H1 (cell line): Measurements from ENCODE around the gene GJA8. TPM values are rescaled to one million over a fixed set of nuclear protein-coding genes. Genes with fewer than 3 reads are reported as not detected.
A peak's percentile ranks its signal among the peaks of the same experiment; 100 is the strongest.

Source experiments
- CTCF ChIA-PET: fragments of 300-600 bp; sonication (Branson Sonifier 250); formaldehyde crosslinking; loops from one replicate; lab custom pipeline; 2021; ENCODE audit not compliant: partially characterized antibody; lab: Charles Lee
- POLR2A ChIA-PET: fragments of 300-600 bp; sonication (Branson Sonifier 250); formaldehyde crosslinking; loops from one replicate; lab custom pipeline; 2021; ENCODE audit warnings: inconsistent platforms; ENCODE audit not compliant: partially characterized antibody; lab: Charles Lee
- DNase-seq, 2 experiments: peaks; one replicate each; pipeline versions ENCODE4 v3.0.0 to v3.0.0-alpha.2; 2010 to 2022; ENCODE audit warnings: low spot score in 2 of 2, low read depth in 1 of 2, mixed read lengths in 1 of 2
- FAIRE-seq: peaks from 2 replicates; lab custom pipeline; 2011; peaks lifted over from hg19 to GRCh38; lab: Jason Lieb, UNC
- H2AFZ ChIP-seq: 2 replicates; pipeline ENCODE4 v1.8.1; 2012; ENCODE audit warnings: low read length, inconsistent platforms
- H2AK5ac ChIP-seq: 2 replicates; pipeline ENCODE4 v1.6.1; 2013; ENCODE audit warnings: low read depth, low read length
- H2BK120ac ChIP-seq: replicated peaks from 2 replicates; pipeline ENCODE3; 2013; ENCODE audit warnings: low read depth, low read length, inconsistent platforms
- H2BK12ac ChIP-seq: 2 replicates; pipeline ENCODE4 v1.6.1; 2013; ENCODE audit warnings: low read depth, low read length
- H2BK15ac ChIP-seq: 2 replicates; pipeline ENCODE4 v1.6.1; 2013; ENCODE audit warnings: low read length
- H2BK20ac ChIP-seq: 2 replicates; pipeline ENCODE4 v1.6.1; 2013; ENCODE audit warnings: low read length
- H2BK5ac ChIP-seq: 2 replicates; pipeline ENCODE4 v1.6.1; 2013; ENCODE audit warnings: low read depth, low read length
- H3K14ac ChIP-seq: 2 replicates; pipeline ENCODE4 v1.6.1; 2013; ENCODE audit warnings: inconsistent platforms; ENCODE audit not compliant: insufficient read length
- H3K18ac ChIP-seq: 2 replicates; pipeline ENCODE4 v1.6.1; 2013; ENCODE audit warnings: low read length; ENCODE audit errors: extremely low read depth
- H3K23ac ChIP-seq: 2 replicates; pipeline ENCODE4 v1.6.1; 2013; ENCODE audit warnings: inconsistent platforms; ENCODE audit not compliant: insufficient read length
- H3K23me2 ChIP-seq: 2 replicates; pipeline ENCODE4 v1.6.1; 2013; ENCODE audit warnings: low read depth, low read length
- H3K27ac ChIP-seq: 2 replicates; pipeline ENCODE4 v1.6.1; 2011; ENCODE audit warnings: low read depth, low read length, inconsistent platforms
- H3K27me3 ChIP-seq, 4 experiments: replicated peaks in 1 of 4; 1 replicate in 1 of 4; 2 replicates in 3 of 4; pipeline versions ENCODE4 v1.6.1 to v1.8.1; 2011 to 2013; ENCODE audit warnings: low read length in 3 of 4, mild to moderate bottlenecking in 3 of 4, inconsistent platforms in 2 of 4, mixed read lengths in 2 of 4, moderate library complexity in 1 of 4; ENCODE audit not compliant: control insufficient read depth in 3 of 4, insufficient read depth in 3 of 4; ENCODE audit errors: extremely low read depth in 1 of 4
- H3K36me3 ChIP-seq, 4 experiments: 2 replicates each; pipeline versions ENCODE4 v1.6.1 to v1.8.1; 2011 to 2013; ENCODE audit warnings: mild to moderate bottlenecking in 4 of 4, low read length in 3 of 4, moderate library complexity in 2 of 4, control low read depth in 1 of 4, inconsistent platforms in 1 of 4; ENCODE audit not compliant: insufficient read depth in 4 of 4, control insufficient read depth in 2 of 4
- H3K4ac ChIP-seq: replicated peaks from 2 replicates; pipeline ENCODE3; 2013; ENCODE audit warnings: low read length, low read depth, mixed read lengths, inconsistent platforms; ENCODE audit not compliant: insufficient read length
- H3K4me1 ChIP-seq, 4 experiments: replicated peaks in 1 of 4; 1 replicate in 1 of 4; 2 replicates in 3 of 4; pipeline versions ENCODE4 v1.6.1 to v1.8.1; 2011 to 2013; ENCODE audit warnings: low read length in 3 of 4, inconsistent platforms in 2 of 4, mixed read lengths in 1 of 4; ENCODE audit not compliant: insufficient read depth in 4 of 4, control insufficient read depth in 3 of 4
- H3K4me2 ChIP-seq, 2 experiments: 2 replicates each; pipeline versions ENCODE4 v1.6.1 to v1.8.1; 2011 to 2013; ENCODE audit warnings: low read depth in 2 of 2, low read length in 2 of 2, control low read depth in 1 of 2, inconsistent platforms in 1 of 2, mild to moderate bottlenecking in 1 of 2; ENCODE audit not compliant: insufficient read depth in 1 of 2
- H3K4me3 ChIP-seq, 4 experiments: fragments of 200-600, 300-600 bp in 1 of 4; sonication (generic), shearing (Covaris generic), sonication (Bioruptor Twin) in 1 of 4; 2 replicates each; pipeline versions ENCODE4 v1.5.1 to v1.8.1; 2011 to 2016; ENCODE audit warnings: low read length in 4 of 4, low read depth in 3 of 4, control low read depth in 2 of 4, inconsistent platforms in 2 of 4, mild to moderate bottlenecking in 2 of 4, mixed read lengths in 1 of 4, moderate library complexity in 1 of 4; ENCODE audit not compliant: insufficient read depth in 2 of 4; ENCODE audit errors: extremely low read depth in 1 of 4
- H3K56ac ChIP-seq: replicated peaks from 2 replicates; pipeline ENCODE3; 2013; ENCODE audit warnings: low read depth, mild to moderate bottlenecking, mixed read lengths, low read length, inconsistent platforms; ENCODE audit not compliant: insufficient read length
- H3K79me1 ChIP-seq: 2 replicates; pipeline ENCODE4 v1.6.1; 2013; ENCODE audit warnings: low read depth, low read length, control low read depth
- H3K79me2 ChIP-seq, 2 experiments: 2 replicates each; pipeline versions ENCODE4 v1.6.1 to v1.8.1; 2012 to 2013; ENCODE audit warnings: low read length in 2 of 2, mild to moderate bottlenecking in 2 of 2, inconsistent platforms in 1 of 2; ENCODE audit not compliant: insufficient read depth in 2 of 2, control insufficient read depth in 1 of 2
- H3K9ac ChIP-seq, 4 experiments: replicated peaks in 1 of 4; 1 replicate in 1 of 4; 2 replicates in 3 of 4; pipeline versions ENCODE4 v1.6.1 to v1.8.1; 2011 to 2013; ENCODE audit warnings: low read depth in 3 of 4, low read length in 3 of 4, control low read depth in 2 of 4, mild to moderate bottlenecking in 2 of 4, moderate library complexity in 2 of 4, inconsistent platforms in 1 of 4; ENCODE audit errors: extremely low read depth in 1 of 4
- H3K9me3 ChIP-seq, 2 experiments: 2 replicates each; pipeline versions ENCODE4 v1.6.1 to v1.8.1; 2012 to 2013; ENCODE audit warnings: mild to moderate bottlenecking in 2 of 2, moderate library complexity in 2 of 2, control low read depth in 1 of 2, inconsistent platforms in 1 of 2, low read depth in 1 of 2, low read length in 1 of 2, mixed read lengths in 1 of 2; ENCODE audit not compliant: insufficient read depth in 2 of 2
- H4K20me1 ChIP-seq, 2 experiments: replicated peaks in 1 of 2; 2 replicates each; pipeline versions ENCODE3 to v1.8.1; 2011 to 2013; ENCODE audit warnings: inconsistent platforms in 2 of 2, low read length in 2 of 2, mild to moderate bottlenecking in 1 of 2; ENCODE audit not compliant: insufficient read depth in 2 of 2, control insufficient read depth in 1 of 2
- H4K5ac ChIP-seq: 2 replicates; pipeline ENCODE4 v1.6.1; 2013; ENCODE audit warnings: low read length, low read depth, mixed read lengths, inconsistent platforms; ENCODE audit not compliant: insufficient read length
- H4K8ac ChIP-seq: 2 replicates; pipeline ENCODE4 v1.8.0; 2013; ENCODE audit warnings: mild to moderate bottlenecking, moderate library complexity, low read length, inconsistent platforms; ENCODE audit not compliant: insufficient read depth; ENCODE audit errors: extremely low read depth
- H4K91ac ChIP-seq: replicated peaks from 2 replicates; pipeline ENCODE3; 2013; ENCODE audit warnings: low read length, mixed read lengths, inconsistent platforms; ENCODE audit not compliant: insufficient read length
- FOSL1 ChIP-seq: IDR thresholded peaks from 2 replicates; pipeline ENCODE4 v1.6.1; 2011; ENCODE audit warnings: mild to moderate bottlenecking, low read depth, low read length, moderate library complexity; ENCODE audit not compliant: insufficient read depth
- GTF2F1 ChIP-seq: IDR thresholded peaks from 2 replicates; pipeline ENCODE4 v1.6.1; 2012; ENCODE audit warnings: low read depth, low read length, improper control_type of control experiment, borderline replicate concordance
- HDAC2 ChIP-seq, 2 experiments: fragments of 300-600 bp in 1 of 2; sonication (generic) in 1 of 2; IDR thresholded peaks; 2 replicates each; pipeline ENCODE4 v1.6.1; 2011 to 2012; ENCODE audit warnings: low read depth in 2 of 2, low read length in 2 of 2, mild to moderate bottlenecking in 2 of 2, moderate library complexity in 2 of 2, borderline replicate concordance in 1 of 2, inconsistent platforms in 1 of 2
- KDM5A ChIP-seq: fragments of 200-600 bp; IDR thresholded peaks from 2 replicates; pipeline ENCODE4 v1.7.1; 2012; ENCODE audit warnings: mild to moderate bottlenecking, low read length, inconsistent platforms, mixed read lengths
- MAFK ChIP-seq: IDR thresholded peaks from 2 replicates; pipeline ENCODE4 v1.6.1; 2012; ENCODE audit warnings: low read depth, mild to moderate bottlenecking, improper control_type of control experiment, low read length
- SIRT6 ChIP-seq: IDR thresholded peaks from one replicate; pipeline ENCODE4 v1.7.1; 2012; ENCODE audit warnings: low read length, inconsistent platforms
- ZNF274 ChIP-seq: IDR thresholded peaks from 2 replicates; pipeline ENCODE4 v1.7.0; 2012; ENCODE audit warnings: low read length, borderline replicate concordance; ENCODE audit errors: extremely low read depth
- WGBS, 2 experiments: shearing (Covaris generic) in 1 of 2; methylation state at CpG; one replicate each; pipeline versions ENCODE4 v1.1.6 to v1.1.7; 2013 to 2015; ENCODE audit warnings: low lambda C conversion rate in 2 of 2, mixed read lengths in 2 of 2, inconsistent platforms in 1 of 2, low coverage in 1 of 2, missing lambda C conversion rate in 1 of 2; ENCODE audit not compliant: insufficient replicate concordance in 2 of 2, insufficient coverage in 1 of 2, insufficient read length in 1 of 2; ENCODE audit errors: extremely low coverage in 1 of 2, missing lambda C conversion rate in 1 of 2; 5-methylcytosine and 5-hydroxymethylcytosine counted together
- polyA plus RNA-seq, 7 experiments: library from polyadenylated mRNA; depleted of rRNA in 3 of 7; stranded (reverse) in 5 of 7; unstranded in 2 of 7; fragments of >200 nt in 5 of 7; fragments of 200-250 nt in 2 of 7; gene quantifications; 1 replicate in 5 of 7; 2 replicates in 1 of 7; 4 replicates in 1 of 7; pipeline versions ENCODE4 v1.2.1 to v1.2.3, GENCODE V29; 2011 to 2013; ENCODE audit warnings: missing spikeins in 2 of 7, mixed read lengths in 2 of 7
- total RNA-seq: library from RNA; stranded (reverse); fragmentation: NEBNext Ultra II Directional; extraction: Animal tissue kit (Norgen Biotek cat#: 25700); gene quantifications from 2 replicates; pipeline ENCODE4 v1.2.1, GENCODE V29; 2021

The GJA8 gene
- total and polyA plus RNA-seq, 2 of the 8 experiments (the other 6 are each of a cell fraction or from before 2014, with no cell fraction given), result not detected

- Histone ChIP-seq H3K27me3 (no peaks in the 10 kb centered on the region; a peak in 1 of 7 replicates), H3K4me2 (no peak overlapping the region), H3K23ac (no peak overlapping the region), H2BK15ac (no peak overlapping the region), H3K4me1 (no peaks in the 10 kb centered on the region), H4K5ac (no peak overlapping the region), H3K9ac (no peak overlapping the region), H2BK120ac (no peak overlapping the region), H3K23me2 (no peaks in the 10 kb centered on the region; the same call in 1 of the 2 replicates), H3K14ac (no peak overlapping the region), H2AK5ac (no peak overlapping the region), H3K4me3 (no peak overlapping the region), H3K56ac (no peak overlapping the region), H3K79me2 (no peaks in the 10 kb centered on the region), H3K9me3 (peaks cover 0 to 7% of the 10 kb centered on the region in 2 experiments; a peak in 2 of 4 replicates), H2BK20ac (no peak overlapping the region), H2AFZ (no peak overlapping the region), H3K79me1 (no peaks in the 10 kb centered on the region), H2BK12ac (0 out of 2 replicates have a peak overlapping the region, but pooled peaks have one; percentile 44), H3K4ac (no peak overlapping the region), H4K20me1 (no peaks in the 10 kb centered on the region), H3K36me3 (no peaks in the 10 kb centered on the region), H3K27ac (no peak overlapping the region), H4K8ac (no peak overlapping the region), H3K18ac (no peak overlapping the region), H4K91ac (no peak overlapping the region), H2BK5ac (no peak overlapping the region)
- FAIRE-seq (no peak), DNase-seq (no peak)
- 91% methylated on average over 4 of the region's 4 CpGs; no CpG with 5 or more reads in 1 of the 2 experiments for WGBS, 2 experiments
- ChIA-PET CTCF (interaction anchor here (1.0 to 1.4 kb wide), 3 partner anchors 15 to 154 kb away, joined by 3 to 7 read pairs (median 3); no protein-coding TSS in a partner anchor), POLR2A (interaction anchor here (0.9 kb wide), 1 partner anchor 152 kb away, joined by 6 read pairs; no protein-coding TSS in a partner anchor)
- TF ChIP-seq MAFK (no peak), ZNF274 (no peak), HDAC2 (IDR thresholded peaks at IDR 0.05; ENCODE audit: borderline replicate concordance in 1 of 2, low read depth in 2 of 2, low read length in 2 of 2) (no peak), SIRT6 (no peak), FOSL1 (no peak), KDM5A (no peak), GTF2F1 (no peak)
These were observed 24.6 kb upstream of the GJA8 start for GRCh38 chr1:147878022-147878421.
